ENCODE measurements around the gene TTC21B. TPM values are rescaled to one million over a fixed set of nuclear protein-coding genes. Genes with fewer than 3 reads are reported as not detected.

The TTC21B gene
- total RNA-seq, 1 donor: 22.4 TPM

GRCh38 chr2:165909466-165909865, 44.1 kb downstream of the TTC21B start:
- DNase-seq (ENCODE audit: low read depth): no peak
- TF ChIP-seq CTCF (IDR thresholded peaks at IDR 0.05; ENCODE audit: insufficient read depth, low read length): no peak
- no peak overlapping the region for H3K4me3 ChIP-seq (ENCODE audit: low read depth, low read length)

- TF ChIP-seq CTCF (IDR thresholded peaks at IDR 0.05; ENCODE audit: insufficient read depth, low read length): no peak
- H3K4me3 ChIP-seq (ENCODE audit: low read depth, low read length): no peak overlapping the region
- DNase-seq (ENCODE audit: low read depth): peak; percentile 76
These were observed 47.7 kb downstream of the TTC21B start for GRCh38 chr2:165905854-165906253.

DNA sequence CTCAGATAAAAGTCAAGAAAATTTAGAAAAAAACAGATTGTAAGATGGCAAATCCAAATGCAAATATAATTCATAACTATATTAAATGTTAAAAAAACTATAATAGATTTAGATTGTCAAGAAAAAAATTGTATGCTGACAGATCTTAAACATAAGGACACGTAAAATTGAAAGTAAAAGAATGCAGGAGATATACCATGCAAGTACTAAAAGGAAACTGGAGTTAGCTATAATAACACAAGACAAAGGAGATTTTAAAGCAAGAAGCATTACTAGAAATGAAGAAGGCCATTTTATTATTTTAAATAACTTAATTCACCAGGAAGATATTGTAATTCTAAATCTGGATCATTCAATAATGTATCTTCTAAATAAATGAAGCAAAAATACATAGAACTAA, 48.3 kb downstream of the TTC21B start:
- no peak overlapping the region for H3K4me3 ChIP-seq (ENCODE audit: low read depth, low read length)
- no peak for TF ChIP-seq CTCF (IDR thresholded peaks at IDR 0.05; ENCODE audit: insufficient read depth, low read length)
- DNase-seq (ENCODE audit: low read depth): no peak

DNA sequence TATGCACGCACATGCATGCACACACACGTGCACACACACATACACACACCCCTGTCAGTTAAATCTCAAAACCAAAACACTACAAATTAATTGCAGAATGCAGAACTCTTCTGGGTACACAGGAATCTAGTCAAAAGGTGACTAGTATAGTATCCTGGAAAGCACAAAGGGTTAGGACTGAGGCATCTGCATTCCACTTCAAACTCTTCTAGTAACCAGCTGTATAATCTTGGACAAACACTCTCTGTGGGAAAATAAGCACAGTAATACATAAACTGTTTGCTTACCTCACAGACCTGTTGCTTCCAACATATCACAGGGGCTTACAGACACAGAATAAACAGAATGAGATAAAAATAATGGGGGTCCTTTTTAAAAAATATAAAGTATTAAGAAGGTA, 49.1 kb downstream of the TTC21B start:
- TF ChIP-seq CTCF (IDR thresholded peaks at IDR 0.05; ENCODE audit: insufficient read depth, low read length): no peak
- no peak for DNase-seq (ENCODE audit: low read depth)
- H3K4me3 ChIP-seq (ENCODE audit: low read depth, low read length): no peak overlapping the region

DNA sequence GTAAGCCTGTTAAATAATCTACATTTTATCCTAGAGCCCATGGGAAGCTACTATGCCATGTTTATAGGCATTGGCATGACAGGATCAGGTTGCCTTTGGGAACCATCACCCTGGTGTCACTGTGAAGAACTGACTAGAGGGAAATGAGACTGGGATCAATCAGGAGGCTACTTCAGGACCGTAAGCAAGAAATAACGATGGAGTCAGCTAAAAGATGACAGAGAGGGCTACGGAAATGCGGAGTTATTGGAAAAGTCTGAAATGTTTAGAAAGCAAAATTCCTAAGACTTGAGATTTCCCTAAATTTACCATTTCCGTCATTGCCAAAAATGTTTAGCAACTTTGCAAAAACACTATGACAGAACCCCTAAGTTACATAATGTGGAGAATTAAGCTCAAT, 50.2 kb downstream of the TTC21B start:
- no peak for TF ChIP-seq CTCF (IDR thresholded peaks at IDR 0.05; ENCODE audit: insufficient read depth, low read length)
- no peak overlapping the region for H3K4me3 ChIP-seq (ENCODE audit: low read depth, low read length)
- no peak for DNase-seq (ENCODE audit: low read depth)

- peak; percentile 45 for DNase-seq (ENCODE audit: low read depth)
These were observed 50.6 kb downstream of the TTC21B start for GRCh38 chr2:165902934-165903333.

More at GRCh38 chr2:165902934-165903333, 50.6 kb downstream of the TTC21B start:
- H3K4me3 ChIP-seq (ENCODE audit: low read depth, low read length): no peak overlapping the region
- TF ChIP-seq CTCF (IDR thresholded peaks at IDR 0.05; ENCODE audit: insufficient read depth, low read length): no peak
